Gastroesophageal sphincter (tissue), 3 donors: Measurements from ENCODE around the gene SF1.

Source experiments
- POLR2A ChIP-seq, 2 donors: fragments of 450-650 bp; IDR thresholded peaks; one replicate each; pipeline ENCODE4 v1.6.1; 2017; ENCODE audit warnings: antibody characterized with exemption in 2 of 2, mild to moderate bottlenecking in 2 of 2, moderate library complexity in 1 of 2
- POLR2AphosphoS5 ChIP-seq: sonication (generic); formaldehyde crosslinking; IDR thresholded peaks from one replicate; pipeline ENCODE4 v1.6.1; 2017; ENCODE audit warnings: antibody characterized with exemption
- TF ChIP-seq, protein P1 (sequence below), 4 experiments: fragments of 200-600 bp in 2 of 4; fragments of 450-650 bp in 2 of 4; sonication (generic) in 1 of 4; IDR thresholded peaks; one replicate each; pipeline ENCODE4 v1.5.1; 2017 to 2019; ENCODE audit warnings: antibody characterized with exemption in 4 of 4, mild to moderate bottlenecking in 2 of 4, moderate library complexity in 2 of 4

DNA sequence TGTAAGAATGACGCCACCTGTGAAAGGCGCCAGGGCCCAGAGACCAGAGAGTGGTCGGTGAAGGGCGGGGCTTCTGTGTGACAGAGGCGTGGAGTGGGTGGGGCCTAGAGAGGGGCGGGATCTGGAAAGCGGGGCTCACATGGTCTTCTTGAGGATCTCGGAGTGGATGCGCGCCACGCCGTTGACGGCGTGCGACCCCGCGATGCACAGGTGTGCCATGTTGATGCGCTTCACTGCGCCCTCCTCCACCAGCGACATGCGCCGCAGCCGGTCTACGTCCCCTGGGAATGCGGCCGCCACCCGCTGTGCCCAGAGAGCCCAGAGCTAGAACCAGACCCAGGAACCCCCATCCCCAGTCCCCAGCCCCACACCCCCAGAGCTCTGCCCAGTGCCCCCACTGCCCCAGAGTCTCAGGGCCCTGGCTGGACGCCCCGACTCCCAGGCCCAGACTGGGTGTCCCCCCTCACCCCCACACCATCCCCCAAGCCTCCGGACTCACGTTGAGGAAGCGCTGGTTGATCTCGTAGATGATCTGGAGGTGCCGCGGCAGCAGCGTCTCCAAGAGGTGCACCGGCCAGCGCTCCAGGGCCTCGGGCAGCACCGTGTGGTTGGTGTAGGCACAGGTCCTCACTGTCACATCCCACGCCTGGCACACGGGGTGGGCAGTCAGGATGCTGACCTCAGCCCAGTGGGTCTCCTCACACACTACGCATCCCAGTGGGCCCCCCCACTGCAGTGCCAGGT is 24.8 kb downstream of the SF1 start:
- TF ChIP-seq, protein P1, sequence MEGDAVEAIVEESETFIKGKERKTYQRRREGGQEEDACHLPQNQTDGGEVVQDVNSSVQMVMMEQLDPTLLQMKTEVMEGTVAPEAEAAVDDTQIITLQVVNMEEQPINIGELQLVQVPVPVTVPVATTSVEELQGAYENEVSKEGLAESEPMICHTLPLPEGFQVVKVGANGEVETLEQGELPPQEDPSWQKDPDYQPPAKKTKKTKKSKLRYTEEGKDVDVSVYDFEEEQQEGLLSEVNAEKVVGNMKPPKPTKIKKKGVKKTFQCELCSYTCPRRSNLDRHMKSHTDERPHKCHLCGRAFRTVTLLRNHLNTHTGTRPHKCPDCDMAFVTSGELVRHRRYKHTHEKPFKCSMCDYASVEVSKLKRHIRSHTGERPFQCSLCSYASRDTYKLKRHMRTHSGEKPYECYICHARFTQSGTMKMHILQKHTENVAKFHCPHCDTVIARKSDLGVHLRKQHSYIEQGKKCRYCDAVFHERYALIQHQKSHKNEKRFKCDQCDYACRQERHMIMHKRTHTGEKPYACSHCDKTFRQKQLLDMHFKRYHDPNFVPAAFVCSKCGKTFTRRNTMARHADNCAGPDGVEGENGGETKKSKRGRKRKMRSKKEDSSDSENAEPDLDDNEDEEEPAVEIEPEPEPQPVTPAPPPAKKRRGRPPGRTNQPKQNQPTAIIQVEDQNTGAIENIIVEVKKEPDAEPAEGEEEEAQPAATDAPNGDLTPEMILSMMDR (IDR thresholded peaks at IDR 0.05): no peak
- no peak for TF ChIP-seq POLR2AphosphoS5
- TF ChIP-seq POLR2A (IDR thresholded peaks at IDR 0.05): no peak
